SK-N-SH (cell line): ENCODE measurements around the gene PTPN20.

ENCODE experiments used
- CTCF ChIP-seq: fragments of 200-600 bp; sonication (generic); IDR thresholded peaks from 2 replicates; pipeline ENCODE4 v1.6.1; 2017; ENCODE audit warnings: antibody characterized with exemption, mild to moderate bottlenecking, moderate library complexity
- FOSL2 ChIP-seq: IDR thresholded peaks from 2 replicates; pipeline ENCODE4 v1.4.0; 2012; ENCODE audit warnings: low read depth, mild to moderate bottlenecking, moderate library complexity, borderline replicate concordance
- PBX3 ChIP-seq: IDR thresholded peaks from 2 replicates; pipeline ENCODE4; 2012
- POLR2AphosphoS5 ChIP-seq: IDR thresholded peaks from 2 replicates; pipeline ENCODE4 v1.6.1; 2012; ENCODE audit warnings: low read depth, low read length
- RCOR1 ChIP-seq: fragments of 150-350 bp; IDR thresholded peaks from 2 replicates; pipeline ENCODE4 v1.6.1; 2017; ENCODE audit warnings: antibody characterized with exemption, low read length
- REST ChIP-seq: IDR thresholded peaks from 2 replicates; pipeline ENCODE4 v1.6.1; 2012; ENCODE audit warnings: mild to moderate bottlenecking, low read depth, low read length, moderate library complexity
- SMC3 ChIP-seq: IDR thresholded peaks from 2 replicates; pipeline ENCODE4 v1.6.1; 2012; ENCODE audit warnings: low read depth, low read length, improper control_type of control experiment
- TAF1 ChIP-seq: IDR thresholded peaks from 2 replicates; pipeline ENCODE4 v1.6.1; 2012; ENCODE audit warnings: low read depth, mild to moderate bottlenecking, low read length, moderate library complexity, borderline replicate concordance
- TCF12 ChIP-seq: IDR thresholded peaks from 2 replicates; pipeline ENCODE4 v1.4.0; 2012
- TEAD4 ChIP-seq: IDR thresholded peaks from 2 replicates; pipeline ENCODE4 v1.4.0; 2012; ENCODE audit warnings: mild to moderate bottlenecking, borderline replicate concordance; ENCODE audit not compliant: insufficient read depth
- USF1 ChIP-seq: IDR thresholded peaks from 2 replicates; pipeline ENCODE4 v1.4.0; 2012; ENCODE audit warnings: low read depth, borderline replicate concordance
- USF2 ChIP-seq: fragments of 150-350 bp; IDR thresholded peaks from 2 replicates; pipeline ENCODE4 v1.6.1; 2017; ENCODE audit warnings: antibody characterized with exemption, low read length, low read depth, borderline replicate concordance
- YY1 ChIP-seq: IDR thresholded peaks from 2 replicates; pipeline ENCODE4 v1.4.0; 2012; ENCODE audit warnings: low read depth, mild to moderate bottlenecking

GRCh38 chr10:47049906-47050305 is 138.7 kb downstream of the PTPN20 start:
- TF ChIP-seq FOSL2 (no peak), CTCF (no peak), REST (no peak), TAF1 (no peak), USF2 (no peak), POLR2AphosphoS5 (no peak), TEAD4 (no peak), USF1 (no peak), YY1 (no peak), TCF12 (no peak), SMC3 (no peak), PBX3 (no peak), RCOR1 (no peak)
